Large intestine (tissue), 3 donors: Measurements from ENCODE around the gene SLC26A4. TPM values are rescaled to one million over a fixed set of nuclear protein-coding genes. Genes with fewer than 3 reads are reported as not detected.

Experiments used
- DNase-seq, 2 donors: peaks; one replicate each; pipeline versions ENCODE4 v3.0.0 to v3.0.0-alpha.2; 2013
- H3K27ac ChIP-seq: one replicate; pipeline ENCODE4 v1.5.1; 2013; ENCODE audit warnings: low read length
- H3K27me3 ChIP-seq: 2 replicates; pipeline ENCODE4 v1.6.1; 2013; ENCODE audit warnings: low read length; ENCODE audit not compliant: control insufficient read depth, insufficient read depth
- H3K36me3 ChIP-seq: 2 replicates; pipeline ENCODE4 v1.6.1; 2013; ENCODE audit warnings: low read length; ENCODE audit not compliant: control insufficient read depth, insufficient read depth
- H3K4me1 ChIP-seq: one replicate; pipeline ENCODE4 v1.6.1; 2013; ENCODE audit warnings: low read length; ENCODE audit not compliant: control insufficient read depth, insufficient read depth
- H3K4me3 ChIP-seq: one replicate; pipeline ENCODE4 v1.5.1; 2013; ENCODE audit warnings: low read length
- H3K9me3 ChIP-seq: one replicate; pipeline ENCODE4 v1.6.1; 2013; ENCODE audit warnings: mild to moderate bottlenecking, low read depth, low read length, moderate library complexity; ENCODE audit not compliant: control insufficient read depth
- WGBS: methylation state at CpG from one replicate; pipeline ENCODE4 v1.1.5; 2013; ENCODE audit warnings: low lambda C conversion rate; ENCODE audit not compliant: insufficient coverage; 5-methylcytosine and 5-hydroxymethylcytosine counted together
- polyA plus RNA-seq: library from polyadenylated mRNA; unstranded; fragments of 120-200 nt; gene quantifications from one replicate; pipeline ENCODE4 v1.2.1, GENCODE V29; 2013

Gene SLC26A4
- polyA plus RNA-seq, 1 donor = 0.28 TPM

DNA sequence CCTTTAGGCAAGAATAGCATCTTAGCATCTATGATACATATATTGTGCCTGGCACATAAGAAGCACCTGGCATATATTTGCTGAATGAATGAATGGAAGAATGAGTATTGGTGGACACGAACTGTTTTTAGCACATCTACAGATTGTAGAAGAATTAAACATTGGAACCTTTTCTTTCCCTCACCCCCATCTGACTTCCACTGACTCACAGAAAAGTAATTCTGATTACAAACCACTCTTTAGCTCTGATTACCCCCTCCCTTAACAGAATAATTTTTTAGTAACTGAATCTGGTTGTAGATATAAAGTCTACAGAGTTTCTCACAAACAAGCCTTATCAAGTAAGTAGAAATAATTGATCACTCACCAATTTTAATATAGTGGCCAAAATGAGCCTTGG lies 31.9 kb downstream of the SLC26A4 start:
- no peaks in the 10 kb centered on the region for H3K36me3 ChIP-seq
- DNase-seq = no peak
- 80% methylated on average over 1 of the region's 1 CpG for whole genome bisulfite sequencing
- H3K4me1 ChIP-seq = no peaks in the 10 kb centered on the region
- H3K27ac ChIP-seq = no peak overlapping the region
- H3K27me3 ChIP-seq = peaks cover 4% of the 10 kb centered on the region
- H3K9me3 ChIP-seq = no peaks in the 10 kb centered on the region
- no peak overlapping the region for H3K4me3 ChIP-seq

DNA sequence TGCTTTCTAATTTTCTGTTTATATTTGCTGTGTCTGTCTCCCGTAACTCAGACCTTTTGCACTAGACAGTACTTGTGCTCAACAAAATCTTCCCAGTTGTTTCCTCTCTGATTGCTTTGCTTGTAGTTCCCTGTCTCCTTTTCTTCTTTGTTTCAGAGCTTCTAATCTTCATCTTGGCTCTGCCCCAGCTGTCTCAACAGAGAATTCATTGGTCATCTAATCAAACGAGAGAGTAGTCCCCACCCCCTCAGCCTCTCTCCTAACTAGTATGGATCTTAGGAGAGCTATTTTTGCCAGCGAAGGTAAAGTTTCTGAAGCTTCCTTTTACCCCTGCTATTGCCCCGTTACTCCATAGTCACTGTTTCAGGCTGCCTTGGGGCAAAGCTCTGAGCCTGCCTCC lies 32.8 kb downstream of the SLC26A4 start:
- DNase-seq = no peak
- Histone ChIP-seq H3K4me3 (no peak overlapping the region), H3K36me3 (no peaks in the 10 kb centered on the region), H3K9me3 (no peaks in the 10 kb centered on the region), H3K27ac (no peak overlapping the region), H3K4me1 (no peaks in the 10 kb centered on the region), H3K27me3 (peaks cover 4% of the 10 kb centered on the region)
- 30% methylated on average over 2 of the region's 4 CpGs for WGBS

- H3K27ac ChIP-seq = no peak overlapping the region
- DNase-seq = no peak
- H3K9me3 ChIP-seq = no peaks in the 10 kb centered on the region
- H3K4me1 ChIP-seq = no peaks in the 10 kb centered on the region
- no CpG with 5 or more reads among the region's 5 CpGs for WGBS
- peaks cover 4% of the 10 kb centered on the region for H3K27me3 ChIP-seq
- no peak overlapping the region for H3K4me3 ChIP-seq
- no peaks in the 10 kb centered on the region for H3K36me3 ChIP-seq
These were observed 33.8 kb downstream of the SLC26A4 start for GRCh38 chr7:107694386-107694785.

GRCh38 chr7:107696330-107696946 lies 35.8 kb downstream of the SLC26A4 start:
- WGBS = no CpG with 5 or more reads among the region's 4 CpGs
- Histone ChIP-seq H3K27me3 (peaks cover 2% of the 10 kb centered on the region), H3K4me1 (no peaks in the 10 kb centered on the region), H3K27ac (no peak overlapping the region), H3K9me3 (no peaks in the 10 kb centered on the region), H3K36me3 (no peaks in the 10 kb centered on the region), H3K4me3 (no peak overlapping the region)
- DNase-seq = no peak

GRCh38 chr7:107697321-107698049 lies 36.9 kb downstream of the SLC26A4 start:
- Histone ChIP-seq H3K4me3 (no peak overlapping the region), H3K27ac (no peak overlapping the region), H3K4me1 (no peaks in the 10 kb centered on the region), H3K27me3 (peaks cover 2% of the 10 kb centered on the region), H3K36me3 (no peaks in the 10 kb centered on the region), H3K9me3 (no peaks in the 10 kb centered on the region)
- DNase-seq = no peak
- 80% methylated on average over 1 of the region's 7 CpGs for WGBS

DNA sequence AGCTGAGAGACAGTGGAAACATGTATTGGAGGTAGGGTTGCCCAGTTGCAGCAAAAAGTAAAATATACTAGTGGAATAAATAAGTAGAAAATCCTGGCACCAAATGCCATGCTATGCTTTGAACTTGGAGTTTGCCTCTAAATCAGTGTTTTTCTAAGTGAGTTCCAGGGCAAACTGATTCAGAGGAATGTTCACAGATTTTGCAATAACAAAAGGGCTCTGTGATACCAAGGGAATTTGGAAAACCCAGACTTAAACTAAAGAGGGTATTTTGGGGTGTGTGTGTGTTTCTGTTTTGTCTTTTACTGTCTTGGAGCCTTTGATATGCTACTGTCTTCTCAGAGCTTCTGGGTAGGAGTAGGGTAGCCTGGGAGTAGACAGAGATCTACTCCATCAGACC lies 39.9 kb downstream of the SLC26A4 start:
- Histone ChIP-seq H3K27ac (no peak overlapping the region), H3K9me3 (no peaks in the 10 kb centered on the region), H3K4me1 (no peaks in the 10 kb centered on the region), H3K4me3 (no peak overlapping the region), H3K27me3 (no peaks in the 10 kb centered on the region), H3K36me3 (no peaks in the 10 kb centered on the region)
- no peak for DNase-seq

DNA sequence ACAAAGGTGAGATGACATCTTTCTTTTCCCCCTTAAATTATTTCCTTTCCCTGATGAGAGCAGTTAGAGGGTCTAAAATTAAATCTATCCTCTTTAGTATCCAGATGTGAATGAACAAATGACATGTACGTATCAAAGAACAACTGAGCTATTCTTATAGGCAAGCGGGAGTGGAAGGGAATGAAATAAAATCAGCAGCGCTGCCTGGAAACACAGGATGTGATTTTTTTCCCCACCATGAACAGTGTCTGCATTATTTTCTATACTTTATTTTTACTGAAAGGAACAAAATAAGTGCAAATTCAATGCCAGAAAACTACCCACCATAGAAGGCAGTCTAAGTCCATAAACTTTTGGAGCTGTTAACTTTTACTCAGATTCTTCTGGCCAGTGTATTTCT lies 40.6 kb downstream of the SLC26A4 start:
- no peak overlapping the region for H3K27ac ChIP-seq
- no peak for DNase-seq
- H3K9me3 ChIP-seq = no peaks in the 10 kb centered on the region
- no peaks in the 10 kb centered on the region for H3K27me3 ChIP-seq
- 100% methylated on average over 1 of the region's 3 CpGs for WGBS
- H3K4me1 ChIP-seq = no peaks in the 10 kb centered on the region
- no peak overlapping the region for H3K4me3 ChIP-seq
- no peaks in the 10 kb centered on the region for H3K36me3 ChIP-seq

DNA sequence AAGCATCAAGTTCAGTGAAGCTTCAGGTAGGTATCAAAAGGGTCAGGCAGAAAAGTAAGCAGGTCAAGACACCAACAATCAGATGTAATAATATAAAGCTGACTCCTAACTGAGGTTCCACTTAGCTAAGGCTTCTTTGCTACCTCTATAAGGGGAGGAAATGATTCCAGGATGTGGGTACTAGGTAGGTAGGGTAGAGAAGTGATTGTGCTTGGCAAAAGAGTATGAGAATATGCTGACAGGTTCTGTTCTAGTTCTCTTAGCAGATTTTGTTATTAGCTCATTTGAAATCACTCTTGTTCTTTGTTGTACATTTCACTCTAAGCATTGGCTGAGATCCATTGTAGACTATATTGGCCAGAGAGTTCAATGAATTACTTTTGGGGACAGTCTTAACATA lies 42.6 kb downstream of the SLC26A4 start:
- DNase-seq = no peak
- H3K27ac ChIP-seq = no peak overlapping the region
- H3K27me3 ChIP-seq = no peaks in the 10 kb centered on the region
- no peak overlapping the region for H3K4me3 ChIP-seq
- H3K36me3 ChIP-seq = no peaks in the 10 kb centered on the region
- H3K4me1 ChIP-seq = no peaks in the 10 kb centered on the region
- H3K9me3 ChIP-seq = no peaks in the 10 kb centered on the region

DNA sequence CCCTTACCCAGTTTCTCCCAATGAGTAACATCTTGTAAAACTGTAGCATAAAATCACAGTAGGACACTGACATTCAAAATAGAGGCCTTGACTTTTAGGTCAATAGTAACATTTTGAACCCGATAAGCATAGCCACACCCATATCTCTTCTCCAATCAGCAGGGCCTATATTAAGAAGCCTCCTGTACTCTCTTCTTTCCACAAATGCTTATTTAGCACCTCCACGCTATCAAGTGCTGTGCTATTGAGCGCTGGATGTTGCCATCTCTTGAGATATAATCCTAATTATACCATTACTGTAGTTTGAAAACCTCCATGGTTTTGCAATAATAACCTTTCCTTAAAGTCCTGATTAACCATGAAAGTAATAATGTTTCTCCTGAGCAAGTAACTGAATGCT lies 43.2 kb downstream of the SLC26A4 start:
- H3K4me1 ChIP-seq = no peaks in the 10 kb centered on the region
- no CpG with 5 or more reads among the region's 3 CpGs for WGBS
- no peaks in the 10 kb centered on the region for H3K36me3 ChIP-seq
- no peak for DNase-seq
- no peaks in the 10 kb centered on the region for H3K27me3 ChIP-seq
- no peak overlapping the region for H3K27ac ChIP-seq
- H3K4me3 ChIP-seq = no peak overlapping the region
- no peaks in the 10 kb centered on the region for H3K9me3 ChIP-seq

DNA sequence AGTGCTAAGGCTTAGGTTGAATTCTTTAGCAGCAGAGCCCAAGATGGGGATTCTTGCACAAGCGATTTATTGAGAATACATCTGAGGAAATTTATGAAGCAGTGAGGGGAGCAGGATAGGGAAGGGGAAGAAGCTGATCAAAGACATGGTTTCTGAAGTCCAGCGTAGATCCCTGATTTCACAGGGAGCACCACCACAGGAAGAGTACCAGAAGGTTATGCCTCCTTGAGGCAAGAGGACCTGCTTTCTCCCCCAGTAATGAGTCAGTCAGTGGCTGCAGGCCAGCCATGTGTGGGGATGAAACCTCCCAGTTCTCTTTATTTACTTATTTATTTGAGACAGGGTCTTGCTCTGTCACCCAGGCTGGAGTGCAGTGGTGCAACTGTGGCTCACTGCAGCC lies 48.3 kb downstream of the SLC26A4 start:
- no peak overlapping the region for H3K27ac ChIP-seq
- no peak overlapping the region for H3K4me3 ChIP-seq
- H3K36me3 ChIP-seq = no peaks in the 10 kb centered on the region
- H3K27me3 ChIP-seq = no peaks in the 10 kb centered on the region
- WGBS = 100% methylated on average over 1 of the region's 2 CpGs
- H3K9me3 ChIP-seq = no peaks in the 10 kb centered on the region
- H3K4me1 ChIP-seq = no peaks in the 10 kb centered on the region
- DNase-seq = no peak

DNA sequence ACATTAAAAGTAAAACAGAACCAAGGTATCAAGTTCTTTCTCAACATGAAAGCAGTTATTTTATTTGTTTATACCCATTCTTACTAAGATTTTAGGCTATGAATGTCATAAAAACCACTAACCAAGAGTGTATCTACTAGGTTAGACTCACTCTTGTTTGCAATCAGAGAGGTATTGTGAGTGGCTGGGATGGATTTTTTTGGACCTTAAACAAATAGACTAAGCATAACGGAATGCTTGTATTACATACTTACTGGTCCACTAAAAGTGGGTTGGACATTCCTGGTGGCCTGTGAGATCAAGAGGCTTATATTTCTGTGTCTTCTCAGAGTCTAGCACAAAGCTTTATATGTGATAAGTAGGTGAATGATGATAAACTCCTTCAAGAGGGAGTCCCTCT lies 50.7 kb downstream of the SLC26A4 start:
- DNase-seq = no peak
- H3K4me1 ChIP-seq = no peaks in the 10 kb centered on the region
- H3K9me3 ChIP-seq = no peaks in the 10 kb centered on the region
- H3K36me3 ChIP-seq = no peaks in the 10 kb centered on the region
- no peaks in the 10 kb centered on the region for H3K27me3 ChIP-seq
- WGBS = no CpG with 5 or more reads among the region's 1 CpG
- H3K4me3 ChIP-seq = no peak overlapping the region
- no peak overlapping the region for H3K27ac ChIP-seq
